ENCODE results near the gene C3orf20.

DNA sequence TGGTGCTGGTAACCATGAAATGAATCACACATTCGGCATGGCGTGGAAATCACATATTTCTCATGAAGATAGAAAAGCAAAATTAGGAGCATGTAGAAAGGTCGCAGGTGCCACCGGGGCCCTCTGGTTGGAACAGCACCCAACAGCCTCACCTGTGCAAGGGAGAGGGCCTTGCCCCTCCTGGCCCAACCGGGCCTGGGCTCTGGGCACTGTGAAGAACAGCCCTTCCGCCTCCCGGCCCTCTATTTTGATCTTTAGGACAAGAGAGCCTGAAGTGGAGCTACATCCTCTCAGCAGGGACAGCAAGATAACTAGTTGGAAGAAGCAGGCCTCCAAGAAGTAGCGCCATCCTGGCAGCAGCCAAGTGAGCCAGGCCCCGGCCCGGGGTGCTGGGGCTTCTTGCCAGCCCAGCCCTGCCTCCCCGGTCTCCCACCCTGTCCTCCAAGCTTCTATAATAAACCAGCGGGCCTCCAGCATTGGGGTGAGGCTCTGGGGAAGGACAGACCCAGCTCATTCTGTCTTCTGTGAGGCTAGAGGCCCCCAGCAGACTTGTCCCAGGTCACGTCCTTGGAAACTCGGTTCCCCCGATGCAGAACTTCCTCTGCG lies 97.7 kb downstream of the C3orf20 start:
- TF ChIP-seq EP300 (IDR thresholded peaks at IDR 0.05; ENCODE audit: borderline replicate concordance) (no peak), TAF1 (IDR thresholded peaks at IDR 0.05; ENCODE audit: low read depth) (no peak), RAD21 (IDR thresholded peaks at IDR 0.05; ENCODE audit: low read depth) (no peak), YY1 (IDR thresholded peaks at IDR 0.05; ENCODE audit: low read depth) (no peak)
- TF ChIP-seq, protein P1, sequence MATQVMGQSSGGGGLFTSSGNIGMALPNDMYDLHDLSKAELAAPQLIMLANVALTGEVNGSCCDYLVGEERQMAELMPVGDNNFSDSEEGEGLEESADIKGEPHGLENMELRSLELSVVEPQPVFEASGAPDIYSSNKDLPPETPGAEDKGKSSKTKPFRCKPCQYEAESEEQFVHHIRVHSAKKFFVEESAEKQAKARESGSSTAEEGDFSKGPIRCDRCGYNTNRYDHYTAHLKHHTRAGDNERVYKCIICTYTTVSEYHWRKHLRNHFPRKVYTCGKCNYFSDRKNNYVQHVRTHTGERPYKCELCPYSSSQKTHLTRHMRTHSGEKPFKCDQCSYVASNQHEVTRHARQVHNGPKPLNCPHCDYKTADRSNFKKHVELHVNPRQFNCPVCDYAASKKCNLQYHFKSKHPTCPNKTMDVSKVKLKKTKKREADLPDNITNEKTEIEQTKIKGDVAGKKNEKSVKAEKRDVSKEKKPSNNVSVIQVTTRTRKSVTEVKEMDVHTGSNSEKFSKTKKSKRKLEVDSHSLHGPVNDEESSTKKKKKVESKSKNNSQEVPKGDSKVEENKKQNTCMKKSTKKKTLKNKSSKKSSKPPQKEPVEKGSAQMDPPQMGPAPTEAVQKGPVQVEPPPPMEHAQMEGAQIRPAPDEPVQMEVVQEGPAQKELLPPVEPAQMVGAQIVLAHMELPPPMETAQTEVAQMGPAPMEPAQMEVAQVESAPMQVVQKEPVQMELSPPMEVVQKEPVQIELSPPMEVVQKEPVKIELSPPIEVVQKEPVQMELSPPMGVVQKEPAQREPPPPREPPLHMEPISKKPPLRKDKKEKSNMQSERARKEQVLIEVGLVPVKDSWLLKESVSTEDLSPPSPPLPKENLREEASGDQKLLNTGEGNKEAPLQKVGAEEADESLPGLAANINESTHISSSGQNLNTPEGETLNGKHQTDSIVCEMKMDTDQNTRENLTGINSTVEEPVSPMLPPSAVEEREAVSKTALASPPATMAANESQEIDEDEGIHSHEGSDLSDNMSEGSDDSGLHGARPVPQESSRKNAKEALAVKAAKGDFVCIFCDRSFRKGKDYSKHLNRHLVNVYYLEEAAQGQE (IDR thresholded peaks at IDR 0.05; ENCODE audit: low read depth): no peak

Measured in Ishikawa (cell line).